Suprapubic skin (tissue), 4 donors: Measurements from ENCODE around the gene THAP11.

Experiments
- CTCF ChIP-seq, 2 donors: fragments of 200-600 bp in 1 of 2; fragments of 450-650 bp in 1 of 2; sonication (generic) in 1 of 2; IDR thresholded peaks; one replicate each; pipeline ENCODE4 v1.5.1; 2016 to 2019; ENCODE audit warnings: antibody characterized with exemption in 2 of 2, mild to moderate bottlenecking in 1 of 2, moderate library complexity in 1 of 2
- POLR2A ChIP-seq, 2 donors: fragments of 450-650 bp; IDR thresholded peaks; one replicate each; pipeline ENCODE4 v1.6.1; 2017; ENCODE audit warnings: antibody characterized with exemption in 2 of 2, mild to moderate bottlenecking in 2 of 2, moderate library complexity in 2 of 2
- POLR2AphosphoS5 ChIP-seq, 3 donors: sonication (generic); formaldehyde crosslinking; IDR thresholded peaks; one replicate each; pipeline ENCODE4 v1.6.1; 2017; ENCODE audit warnings: antibody characterized with exemption in 3 of 3

DNA sequence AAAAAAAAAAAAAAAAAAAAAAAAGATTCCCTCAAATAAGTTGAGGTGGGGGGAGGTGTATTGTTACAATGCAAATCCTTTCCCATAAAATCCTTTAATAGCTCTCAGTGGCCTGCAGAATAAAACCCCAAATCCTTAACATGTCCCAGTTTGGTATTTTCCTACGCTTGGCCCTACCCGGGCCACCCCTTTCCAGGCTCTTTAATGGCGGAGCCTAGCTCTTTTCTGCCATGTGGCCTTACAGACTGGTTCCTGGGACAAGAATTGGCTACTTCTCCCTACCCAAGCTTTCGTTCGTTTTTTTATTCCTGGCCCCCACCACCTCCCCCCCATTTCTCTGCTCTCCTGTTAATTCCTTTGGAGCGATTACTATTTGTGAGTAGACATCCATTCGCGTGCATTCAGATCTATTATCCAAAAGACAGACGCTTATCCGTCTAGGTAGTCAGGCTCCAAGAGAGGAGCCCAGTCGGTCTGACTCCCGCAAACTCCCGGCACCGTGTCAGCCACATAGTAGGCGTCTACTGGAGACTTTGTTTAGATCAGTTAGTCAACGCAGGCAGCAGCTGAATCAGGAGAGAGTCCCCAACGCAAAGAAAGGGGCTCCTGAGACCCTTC is 813 bp upstream of the THAP11 start:
- TF ChIP-seq POLR2AphosphoS5 (IDR thresholded peaks at IDR 0.05): no peak
- TF ChIP-seq CTCF (IDR thresholded peaks at IDR 0.05): no peak
- no peak for TF ChIP-seq POLR2A (IDR thresholded peaks at IDR 0.05)
